Neutrophil (primary cell): ENCODE data around the gene CATSPER3.
"Not testable (repeated sequence)": the region's sequence is repeated elsewhere in the genome, so short reads cannot be mapped to it uniquely, and the experiment has no call there.

Experiments used
- H3K27ac ChIP-seq: fragments of 200-600 bp; sonication (generic); 2 replicates; pipeline ENCODE4 v1.5.1; 2016; ENCODE audit warnings: mild to moderate bottlenecking, moderate library complexity
- H3K27me3 ChIP-seq: fragments of 200-600 bp; sonication (generic); 2 replicates; pipeline ENCODE4 v1.6.0; 2016; ENCODE audit warnings: mild to moderate bottlenecking
- H3K36me3 ChIP-seq: fragments of 200-600 bp; sonication (generic); 2 replicates; pipeline ENCODE4 v1.5.1; 2017
- H3K4me1 ChIP-seq, 2 experiments: fragments of 200-600 bp in 1 of 2; sonication (generic) in 1 of 2; 1 replicate in 1 of 2; 2 replicates in 1 of 2; pipeline versions ENCODE4 v1.5.1 to v1.6.1; 2013 to 2016; ENCODE audit warnings: low read depth in 1 of 2, low read length in 1 of 2, mild to moderate bottlenecking in 1 of 2, moderate library complexity in 1 of 2; ENCODE audit not compliant: control insufficient read depth in 1 of 2, insufficient read depth in 1 of 2
- H3K4me3 ChIP-seq, 2 experiments: fragments of 200-600 bp in 1 of 2; sonication (generic) in 1 of 2; 1 replicate in 1 of 2; 2 replicates in 1 of 2; pipeline ENCODE4 v1.5.1; 2013 to 2016; ENCODE audit warnings: low read depth in 1 of 2, low read length in 1 of 2, mild to moderate bottlenecking in 1 of 2, moderate library complexity in 1 of 2
- H3K9me3 ChIP-seq: fragments of 200-600 bp; sonication (generic); 2 replicates; pipeline ENCODE4 v1.5.1; 2016
- CTCF ChIP-seq: fragments of 200-600 bp; sonication (generic); IDR thresholded peaks from 2 replicates; pipeline ENCODE4 v1.5.1; 2016; ENCODE audit warnings: antibody characterized with exemption

CATSPER3 gene

GRCh38 chr5:134995850-134996402, 28.2 kb downstream of the CATSPER3 start:
- Histone ChIP-seq H3K4me1 (no peaks in the 10 kb centered on the region), H3K27me3 (no peaks in the 10 kb centered on the region), H3K36me3 (no peaks in the 10 kb centered on the region), H3K9me3 (no peaks in the 10 kb centered on the region), H3K27ac (no peak overlapping the region), H3K4me3 (no peak overlapping the region)
- no peak for TF ChIP-seq CTCF

DNA sequence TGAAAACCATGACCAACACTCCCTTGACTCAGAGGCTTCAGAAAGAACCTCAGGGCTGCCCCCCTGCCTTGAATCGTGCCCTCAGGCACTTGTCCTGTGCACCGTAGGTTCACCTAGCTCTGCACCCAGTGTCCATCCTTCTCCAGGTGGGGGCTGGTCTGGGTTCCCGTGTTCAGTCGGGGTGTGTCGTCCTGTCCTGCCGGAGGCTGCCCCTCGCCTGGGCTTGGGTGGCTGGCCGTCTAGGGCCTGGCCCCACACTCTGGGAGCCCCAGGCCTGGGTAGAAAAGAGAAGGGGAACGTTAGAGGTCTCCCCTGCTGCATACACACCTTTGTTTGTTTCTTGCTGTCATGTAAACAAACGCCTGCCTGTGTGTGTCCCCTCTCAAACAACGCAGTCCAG, 29.3 kb downstream of the CATSPER3 start:
- no peaks in the 10 kb centered on the region for H3K4me1 ChIP-seq
- TF ChIP-seq CTCF = no peak
- no peak overlapping the region for H3K4me3 ChIP-seq
- H3K36me3 ChIP-seq = no peaks in the 10 kb centered on the region
- no peaks in the 10 kb centered on the region for H3K27me3 ChIP-seq
- H3K9me3 ChIP-seq = no peaks in the 10 kb centered on the region
- H3K27ac ChIP-seq = no peak overlapping the region

GRCh38 chr5:134998068-134998467, 30.4 kb downstream of the CATSPER3 start:
- not testable (repeated sequence) for H3K27ac ChIP-seq, H3K9me3 ChIP-seq

GRCh38 chr5:135004376-135004775, 36.7 kb downstream of the CATSPER3 start:
- H3K4me3 ChIP-seq = no peak overlapping the region
- no peaks in the 10 kb centered on the region for H3K36me3 ChIP-seq
- no peak for TF ChIP-seq CTCF
- H3K9me3 ChIP-seq = no peaks in the 10 kb centered on the region
- no peaks in the 10 kb centered on the region for H3K4me1 ChIP-seq
- H3K27me3 ChIP-seq = no peaks in the 10 kb centered on the region
- no peak overlapping the region for H3K27ac ChIP-seq

More at GRCh38 chr5:134998068-134998467, 30.4 kb downstream of the CATSPER3 start:
- H3K4me1 ChIP-seq, H3K36me3 ChIP-seq, H3K27me3 ChIP-seq, H3K4me3 ChIP-seq: not testable (repeated sequence)

DNA sequence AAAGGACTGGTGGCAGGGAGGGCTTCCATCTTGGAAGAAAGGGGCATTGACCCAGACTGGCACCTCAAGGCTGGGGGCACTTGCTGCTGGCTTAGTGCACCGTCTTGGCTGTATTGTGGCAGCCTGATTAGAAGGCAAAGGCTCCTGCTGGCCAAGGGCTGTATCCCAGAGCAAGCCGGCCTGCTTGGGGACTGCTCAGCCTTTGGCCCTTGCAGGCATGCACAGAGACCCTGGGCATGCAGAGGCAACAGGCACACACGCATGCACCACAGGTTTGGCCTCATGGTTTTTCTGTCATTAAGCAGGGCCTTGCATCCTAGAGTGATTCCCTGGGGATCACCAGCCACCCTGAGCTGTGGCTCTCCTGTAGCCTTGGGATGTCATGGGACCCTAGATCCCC, 37.4 kb downstream of the CATSPER3 start:
- no peak for TF ChIP-seq CTCF
- no peaks in the 10 kb centered on the region for H3K9me3 ChIP-seq
- H3K4me3 ChIP-seq = no peak overlapping the region
- no peaks in the 10 kb centered on the region for H3K27me3 ChIP-seq
- no peaks in the 10 kb centered on the region for H3K4me1 ChIP-seq
- H3K27ac ChIP-seq = no peak overlapping the region
- no peaks in the 10 kb centered on the region for H3K36me3 ChIP-seq

- TF ChIP-seq CTCF = no peak
- no peak overlapping the region for H3K4me3 ChIP-seq
- H3K27ac ChIP-seq = no peak overlapping the region
- H3K4me1 ChIP-seq = no peaks in the 10 kb centered on the region
- no peaks in the 10 kb centered on the region for H3K9me3 ChIP-seq
- no peaks in the 10 kb centered on the region for H3K36me3 ChIP-seq
- no peaks in the 10 kb centered on the region for H3K27me3 ChIP-seq
Measured at GRCh38 chr5:135007305-135007704, 39.6 kb downstream of the CATSPER3 start.
